IMR-90 (cell line): ENCODE results near the gene SHC4.

Source experiments
- CEBPB ChIP-seq: IDR thresholded peaks from 2 replicates; pipeline ENCODE4 v1.6.1; 2012; ENCODE audit warnings: low read depth, low read length, improper control_type of control experiment
- ELK1 ChIP-seq: fragments of 150-350 bp; IDR thresholded peaks from 2 replicates; pipeline ENCODE4 v1.6.1; 2016; ENCODE audit warnings: low read depth, mild to moderate bottlenecking, low read length, moderate library complexity, borderline replicate concordance
- MAFK ChIP-seq: IDR thresholded peaks from 2 replicates; pipeline ENCODE4 v1.6.1; 2012; ENCODE audit warnings: low read depth, low read length, improper control_type of control experiment
- MAZ ChIP-seq: IDR thresholded peaks from 2 replicates; pipeline ENCODE4 v1.6.1; 2012; ENCODE audit warnings: low read depth, mild to moderate bottlenecking, low read length, improper control_type of control experiment, moderate library complexity, borderline replicate concordance
- MXI1 ChIP-seq: IDR thresholded peaks from 2 replicates; pipeline ENCODE4 v1.6.1; 2012; ENCODE audit warnings: low read depth, mild to moderate bottlenecking, low read length, moderate library complexity, borderline replicate concordance
- POLR2A ChIP-seq: IDR thresholded peaks from 2 replicates; pipeline ENCODE4 v1.6.1; 2012; ENCODE audit warnings: mild to moderate bottlenecking, low read depth, low read length
- RAD21 ChIP-seq: IDR thresholded peaks from 2 replicates; pipeline ENCODE4 v1.6.1; 2012; ENCODE audit warnings: low read length, improper control_type of control experiment
- RCOR1 ChIP-seq: IDR thresholded peaks from 2 replicates; pipeline ENCODE4 v1.6.1; 2012; ENCODE audit warnings: mild to moderate bottlenecking, low read length, improper control_type of control experiment; ENCODE audit not compliant: insufficient replicate concordance
- RFX5 ChIP-seq: IDR thresholded peaks from 2 replicates; pipeline ENCODE4 v1.8.0; 2012; ENCODE audit warnings: low read depth, mild to moderate bottlenecking, low read length, moderate library complexity
- TF ChIP-seq, protein P1 (sequence below): conservative IDR thresholded peaks from 2 replicates; pipeline ENCODE4 v1.5.1; 2012; ENCODE audit warnings: mild to moderate bottlenecking, low read depth, low read length, improper control_type of control experiment
- TF ChIP-seq, protein P2 (sequence below): fragments of 150-350 bp; IDR thresholded peaks from 2 replicates; pipeline ENCODE4 v1.6.1; 2017; ENCODE audit warnings: mild to moderate bottlenecking, antibody characterized with exemption, low read length, low read depth

DNA sequence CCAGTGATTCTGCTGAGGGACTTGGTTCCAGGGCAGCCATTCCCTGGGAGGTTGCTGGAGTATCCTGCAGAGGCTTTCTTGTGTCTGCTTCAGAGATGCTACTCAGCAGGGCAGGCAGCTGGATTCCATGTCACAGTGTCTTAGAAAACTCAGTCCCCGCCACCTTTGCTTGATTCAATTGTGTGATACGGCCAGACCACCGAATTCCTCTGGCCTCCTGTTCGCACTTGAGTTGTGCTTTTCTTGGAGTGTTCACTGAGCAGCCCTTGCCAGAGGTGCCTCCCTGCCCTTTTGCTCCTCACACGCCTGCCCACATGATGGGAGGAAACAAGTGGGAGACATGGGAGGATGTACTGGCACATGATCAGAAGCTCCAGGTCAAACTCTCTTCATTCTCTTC is 19.6 kb upstream of the SHC4 start:
- TF ChIP-seq, protein P1, sequence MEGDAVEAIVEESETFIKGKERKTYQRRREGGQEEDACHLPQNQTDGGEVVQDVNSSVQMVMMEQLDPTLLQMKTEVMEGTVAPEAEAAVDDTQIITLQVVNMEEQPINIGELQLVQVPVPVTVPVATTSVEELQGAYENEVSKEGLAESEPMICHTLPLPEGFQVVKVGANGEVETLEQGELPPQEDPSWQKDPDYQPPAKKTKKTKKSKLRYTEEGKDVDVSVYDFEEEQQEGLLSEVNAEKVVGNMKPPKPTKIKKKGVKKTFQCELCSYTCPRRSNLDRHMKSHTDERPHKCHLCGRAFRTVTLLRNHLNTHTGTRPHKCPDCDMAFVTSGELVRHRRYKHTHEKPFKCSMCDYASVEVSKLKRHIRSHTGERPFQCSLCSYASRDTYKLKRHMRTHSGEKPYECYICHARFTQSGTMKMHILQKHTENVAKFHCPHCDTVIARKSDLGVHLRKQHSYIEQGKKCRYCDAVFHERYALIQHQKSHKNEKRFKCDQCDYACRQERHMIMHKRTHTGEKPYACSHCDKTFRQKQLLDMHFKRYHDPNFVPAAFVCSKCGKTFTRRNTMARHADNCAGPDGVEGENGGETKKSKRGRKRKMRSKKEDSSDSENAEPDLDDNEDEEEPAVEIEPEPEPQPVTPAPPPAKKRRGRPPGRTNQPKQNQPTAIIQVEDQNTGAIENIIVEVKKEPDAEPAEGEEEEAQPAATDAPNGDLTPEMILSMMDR, result no peak
- TF ChIP-seq ELK1 (no peak), CEBPB (no peak), POLR2A (no peak), MAFK (no peak), RAD21 (no peak), MAZ (no peak), MXI1 (no peak), RCOR1 (no peak), RFX5 (no peak)
- TF ChIP-seq, protein P2, sequence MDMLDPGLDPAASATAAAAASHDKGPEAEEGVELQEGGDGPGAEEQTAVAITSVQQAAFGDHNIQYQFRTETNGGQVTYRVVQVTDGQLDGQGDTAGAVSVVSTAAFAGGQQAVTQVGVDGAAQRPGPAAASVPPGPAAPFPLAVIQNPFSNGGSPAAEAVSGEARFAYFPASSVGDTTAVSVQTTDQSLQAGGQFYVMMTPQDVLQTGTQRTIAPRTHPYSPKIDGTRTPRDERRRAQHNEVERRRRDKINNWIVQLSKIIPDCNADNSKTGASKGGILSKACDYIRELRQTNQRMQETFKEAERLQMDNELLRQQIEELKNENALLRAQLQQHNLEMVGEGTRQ, result no peak
